Measurements from ENCODE around the gene HPD. TPM values are rescaled to one million over a fixed set of nuclear protein-coding genes. Genes with fewer than 3 reads are reported as not detected.

Gene HPD
- total RNA-seq, 1 donor from 2014 or later = not detected

Other genes with a start within 250 kb of the HPD start
- 8.1 and 14.7 TPM in 2 replicates for gene ORAI1, start 232.3 kb downstream of the HPD start, total RNA-seq
- 0.13 and 0.26 TPM in 2 replicates for gene MORN3, start 189.2 kb downstream of the HPD start, total RNA-seq
- gene TMEM120B, start 146.1 kb downstream of the HPD start, total RNA-seq = 3.9 and 5.3 TPM in 2 replicates
- gene RHOF, start 65.2 kb downstream of the HPD start, total RNA-seq = 2.3 and 2.5 TPM in 2 replicates
- 1.3 and 3.3 TPM in 2 replicates for gene SETD1B, start 54.9 kb downstream of the HPD start, total RNA-seq
- 64.4 and 71.4 TPM in 2 replicates for gene PSMD9, start 29.9 kb upstream of the HPD start, total RNA-seq
- gene CFAP251, start 59.7 kb upstream of the HPD start, total RNA-seq = 2.3 and 4.2 TPM in 2 replicates
- gene BCL7A, start 163.0 kb upstream of the HPD start, total RNA-seq = 6.0 and 9.6 TPM in 2 replicates
- 18.4 and 31.1 TPM in 2 replicates for gene MLXIP, start 219.9 kb upstream of the HPD start, total RNA-seq